Mesendoderm (in vitro differentiated cells): ENCODE data around the gene BBS4.
"Not testable (repeated sequence)": the region's sequence is repeated elsewhere in the genome, so short reads cannot be mapped to it uniquely, and the experiment has no call there.

ENCODE experiments used
- DNase-seq: peaks from one replicate; pipeline ENCODE4 v3.0.0; 2013
- H2AK5ac ChIP-seq: 2 replicates; pipeline ENCODE4 v1.6.1; 2013; ENCODE audit warnings: low read length, inconsistent platforms
- H2BK120ac ChIP-seq: 2 replicates; pipeline ENCODE4 v1.6.1; 2013; ENCODE audit warnings: low read depth, mild to moderate bottlenecking, low read length, moderate library complexity, mixed read lengths
- H2BK15ac ChIP-seq: replicated peaks from 2 replicates; pipeline ENCODE4 v1.6.1; 2013; ENCODE audit warnings: low read depth, mild to moderate bottlenecking, moderate library complexity
- H2BK5ac ChIP-seq: 2 replicates; pipeline ENCODE4 v1.6.1; 2013; ENCODE audit warnings: low read length, inconsistent platforms
- H3K18ac ChIP-seq: 2 replicates; pipeline ENCODE4 v1.6.1; 2013; ENCODE audit warnings: mild to moderate bottlenecking, low read length, mixed read lengths
- H3K23ac ChIP-seq: one replicate; pipeline ENCODE4 v1.6.1; 2013; ENCODE audit warnings: low read length
- H3K27ac ChIP-seq: 2 replicates; pipeline ENCODE4 v1.5.1; 2013; ENCODE audit warnings: low read depth, mild to moderate bottlenecking, inconsistent platforms, low read length, moderate library complexity
- H3K27me3 ChIP-seq: 2 replicates; pipeline ENCODE4 v1.6.1; 2013; ENCODE audit warnings: low read length, control low read depth, mild to moderate bottlenecking, inconsistent platforms; ENCODE audit not compliant: insufficient read depth, poor library complexity
- H3K36me3 ChIP-seq: 2 replicates; pipeline ENCODE4 v1.6.1; 2013; ENCODE audit warnings: low read length, inconsistent platforms; ENCODE audit not compliant: control insufficient read depth, insufficient read depth
- H3K4ac ChIP-seq: one replicate; pipeline ENCODE4 v1.6.1; 2013; ENCODE audit warnings: low read depth, mild to moderate bottlenecking, low read length, moderate library complexity
- H3K4me1 ChIP-seq: 2 replicates; pipeline ENCODE4 v1.6.1; 2013; ENCODE audit warnings: low read depth, low read length, inconsistent platforms; ENCODE audit not compliant: control insufficient read depth
- H3K4me2 ChIP-seq: 2 replicates; pipeline ENCODE4 v1.6.1; 2013; ENCODE audit warnings: low read length
- H3K4me3 ChIP-seq: 2 replicates; pipeline ENCODE4 v1.5.1; 2013; ENCODE audit warnings: mild to moderate bottlenecking, low read length
- H3K56ac ChIP-seq: one replicate; pipeline ENCODE4 v1.6.1; 2013; ENCODE audit warnings: low read length
- H3K79me1 ChIP-seq: 2 replicates; pipeline ENCODE4 v1.6.1; 2013; ENCODE audit warnings: low read length, inconsistent platforms
- H3K79me2 ChIP-seq: 2 replicates; pipeline ENCODE4 v1.6.1; 2013; ENCODE audit warnings: mild to moderate bottlenecking, low read length; ENCODE audit not compliant: control insufficient read depth, insufficient read depth
- H3K9ac ChIP-seq: 2 replicates; pipeline ENCODE4 v1.6.1; 2013; ENCODE audit warnings: low read length, inconsistent platforms
- H4K5ac ChIP-seq: one replicate; pipeline ENCODE4 v1.6.1; 2013; ENCODE audit warnings: low read length
- H4K8ac ChIP-seq: one replicate; pipeline ENCODE4 v1.6.1; 2013; ENCODE audit warnings: low read depth, mild to moderate bottlenecking, control low read depth, low read length, moderate library complexity
- WGBS: extraction: QIAGEN DNeasy Blood & Tissue Kit; methylation state at CpG from one replicate; pipeline ENCODE4 v1.1.7; 2013; ENCODE audit warnings: low lambda C conversion rate, missing lambda C conversion rate; ENCODE audit not compliant: insufficient coverage; ENCODE audit errors: extremely low coverage; 5-methylcytosine and 5-hydroxymethylcytosine counted together

The BBS4 gene

DNA sequence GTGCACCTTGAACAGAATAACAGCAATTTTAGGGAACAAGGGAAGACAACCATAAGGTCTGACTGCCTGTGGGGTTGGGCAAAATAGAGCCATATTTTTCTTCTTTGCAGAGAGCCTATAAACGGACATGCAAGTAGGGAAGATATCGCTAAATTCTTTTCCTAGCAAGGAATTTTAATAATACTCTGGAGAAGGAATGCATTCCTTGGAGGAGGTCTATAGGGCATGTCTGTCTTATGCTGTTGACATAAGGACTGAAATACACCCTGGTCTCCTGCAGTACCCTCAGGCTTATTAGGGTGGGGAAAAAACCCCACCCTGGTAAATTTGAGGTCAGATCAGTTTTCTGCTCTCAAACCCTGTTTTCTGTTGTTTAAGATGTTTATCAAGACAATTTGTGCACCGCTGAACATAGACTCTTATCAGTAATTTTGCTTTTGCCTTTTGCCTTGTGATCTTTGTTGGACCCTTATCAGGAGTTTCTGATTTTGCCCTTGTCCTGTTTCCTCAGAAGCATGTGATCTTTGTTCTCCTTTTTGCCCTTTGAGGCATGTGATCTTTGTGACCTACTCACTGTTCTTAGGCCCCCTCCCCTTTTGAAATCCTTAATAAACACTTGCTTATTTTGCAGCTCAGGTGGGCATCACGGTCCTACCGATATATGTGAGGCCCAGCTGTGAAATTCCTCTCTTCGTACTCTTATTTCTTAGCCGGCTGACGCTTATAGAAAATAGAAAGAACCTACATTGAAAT lies 22.7 kb downstream of the BBS4 start:
- not testable (repeated sequence) for H3K4me1 ChIP-seq, H3K4me2 ChIP-seq, H3K4me3 ChIP-seq, H2BK120ac ChIP-seq, H3K23ac ChIP-seq, H3K79me1 ChIP-seq, H3K9ac ChIP-seq, H3K4ac ChIP-seq, H2BK5ac ChIP-seq, H4K8ac ChIP-seq, H3K79me2 ChIP-seq, H3K36me3 ChIP-seq, DNase-seq, H3K56ac ChIP-seq, H3K27me3 ChIP-seq, H4K5ac ChIP-seq, H2AK5ac ChIP-seq, H3K27ac ChIP-seq, H2BK15ac ChIP-seq, H3K18ac ChIP-seq
- WGBS: no CpG with 5 or more reads among the region's 8 CpGs

DNA sequence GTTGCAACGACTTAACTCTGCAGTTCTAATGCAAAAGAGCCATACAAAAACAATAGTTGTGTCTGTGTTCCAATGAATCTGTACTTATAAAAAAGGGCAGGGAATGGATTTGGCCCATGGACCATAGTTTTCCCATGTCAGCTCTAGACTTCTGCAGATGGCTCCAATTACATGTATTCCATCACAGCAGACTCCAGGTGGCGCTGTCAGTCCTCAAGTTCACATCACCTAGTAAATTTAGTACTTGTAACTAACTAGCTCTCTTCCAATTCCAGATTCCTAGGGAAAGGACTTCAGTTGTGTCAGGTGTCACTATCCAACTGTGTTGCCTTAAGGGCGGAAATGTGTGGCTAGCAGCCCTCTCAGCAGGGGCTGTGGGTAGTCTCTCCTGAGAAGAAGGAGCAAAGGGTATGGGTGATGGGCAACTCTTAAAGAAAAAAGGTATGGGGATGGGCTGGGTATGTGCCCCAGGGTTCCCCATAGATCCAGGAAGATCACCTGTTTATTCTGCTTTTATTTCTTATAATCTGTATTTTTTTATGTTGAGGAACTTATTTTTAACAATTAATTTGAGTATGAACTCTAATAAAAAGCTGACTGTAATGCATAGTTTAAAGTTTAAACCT lies 36.2 kb downstream of the BBS4 start:
- Histone ChIP-seq H2BK5ac (no peak overlapping the region), H4K8ac (no peak overlapping the region), H2AK5ac (no peak overlapping the region), H3K79me1 (no peaks in the 10 kb centered on the region), H3K4me3 (no peak overlapping the region), H3K27me3 (no peaks in the 10 kb centered on the region), H2BK120ac (no peak overlapping the region), H3K79me2 (no peaks in the 10 kb centered on the region), H2BK15ac (no peak overlapping the region), H3K4me1 (no peaks in the 10 kb centered on the region), H3K4me2 (no peak overlapping the region), H3K56ac (no peak overlapping the region), H3K4ac (no peak overlapping the region), H3K18ac (no peak overlapping the region), H4K5ac (no peak overlapping the region), H3K9ac (no peak overlapping the region), H3K23ac (no peak overlapping the region), H3K27ac (no peak overlapping the region), H3K36me3 (no peaks in the 10 kb centered on the region)
- no CpG with 5 or more reads among the region's 3 CpGs for WGBS
- DNase-seq: peak; percentile 85

DNA sequence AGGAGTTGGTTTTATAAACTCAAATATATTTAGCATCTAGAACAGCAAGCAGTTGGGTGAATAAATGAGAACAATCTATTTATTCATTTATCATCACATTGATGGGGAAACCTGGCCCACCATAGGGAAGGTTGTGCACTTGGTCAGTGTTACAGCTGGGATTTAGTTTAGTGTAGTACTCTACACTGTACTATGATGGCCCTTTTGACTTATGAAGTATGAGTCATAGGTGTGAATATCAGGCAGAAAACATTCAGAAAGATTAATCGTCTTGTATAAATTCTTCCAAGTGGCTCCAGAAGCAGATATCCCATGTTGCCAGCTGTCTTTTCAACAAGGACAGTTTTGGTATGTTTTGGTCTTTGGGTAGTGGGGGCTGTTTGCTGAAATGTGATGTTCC lies 38.0 kb downstream of the BBS4 start:
- no peak overlapping the region for H3K56ac ChIP-seq
- H3K79me1 ChIP-seq: no peaks in the 10 kb centered on the region
- no peak overlapping the region for H4K5ac ChIP-seq
- H2BK5ac ChIP-seq: no peak overlapping the region
- H2BK15ac ChIP-seq: no peak overlapping the region
- H3K18ac ChIP-seq: no peak overlapping the region
- H3K9ac ChIP-seq: no peak overlapping the region
- no peak overlapping the region for H3K4me2 ChIP-seq
- no peak overlapping the region for H2BK120ac ChIP-seq
- no peak overlapping the region for H4K8ac ChIP-seq
- H3K27me3 ChIP-seq: no peaks in the 10 kb centered on the region
- no peak overlapping the region for H3K4ac ChIP-seq
- H3K79me2 ChIP-seq: no peaks in the 10 kb centered on the region
- DNase-seq: no peak
- H3K36me3 ChIP-seq: no peaks in the 10 kb centered on the region
- no peak overlapping the region for H3K27ac ChIP-seq
- no peak overlapping the region for H3K4me3 ChIP-seq
- no peak overlapping the region for H3K23ac ChIP-seq
- no CpG with 5 or more reads among the region's 1 CpG for WGBS
- H3K4me1 ChIP-seq: no peaks in the 10 kb centered on the region
- H2AK5ac ChIP-seq: no peak overlapping the region

- Histone ChIP-seq H2BK120ac (no peak overlapping the region), H3K18ac (no peak overlapping the region), H3K4me3 (no peak overlapping the region), H3K36me3 (no peaks in the 10 kb centered on the region), H3K56ac (no peak overlapping the region), H2AK5ac (no peak overlapping the region), H3K27ac (no peak overlapping the region), H4K5ac (no peak overlapping the region), H3K4me2 (no peak overlapping the region), H3K23ac (no peak overlapping the region), H3K79me2 (no peaks in the 10 kb centered on the region), H4K8ac (no peak overlapping the region), H3K79me1 (no peaks in the 10 kb centered on the region), H3K9ac (no peak overlapping the region), H3K27me3 (no peaks in the 10 kb centered on the region), H2BK5ac (no peak overlapping the region), H3K4ac (no peak overlapping the region), H2BK15ac (no peak overlapping the region), H3K4me1 (no peaks in the 10 kb centered on the region)
- no peak for DNase-seq
- WGBS: no CpG with 5 or more reads among the region's 3 CpGs
Measured at GRCh38 chr15:72725446-72725845, 39.4 kb downstream of the BBS4 start.

- H3K4me1 ChIP-seq, H3K4me3 ChIP-seq, H3K27me3 ChIP-seq, H3K4ac ChIP-seq, H4K5ac ChIP-seq, H2BK15ac ChIP-seq, H3K23ac ChIP-seq, H3K56ac ChIP-seq, H2BK120ac ChIP-seq, H2BK5ac ChIP-seq, H3K27ac ChIP-seq, H3K18ac ChIP-seq, H3K79me2 ChIP-seq, H4K8ac ChIP-seq, H3K36me3 ChIP-seq, H3K4me2 ChIP-seq, H3K79me1 ChIP-seq, H2AK5ac ChIP-seq, H3K9ac ChIP-seq, DNase-seq: not testable (repeated sequence)
- WGBS: no CpG with 5 or more reads among the region's 6 CpGs
Measured at GRCh38 chr15:72725851-72726250, 39.8 kb downstream of the BBS4 start.

DNA sequence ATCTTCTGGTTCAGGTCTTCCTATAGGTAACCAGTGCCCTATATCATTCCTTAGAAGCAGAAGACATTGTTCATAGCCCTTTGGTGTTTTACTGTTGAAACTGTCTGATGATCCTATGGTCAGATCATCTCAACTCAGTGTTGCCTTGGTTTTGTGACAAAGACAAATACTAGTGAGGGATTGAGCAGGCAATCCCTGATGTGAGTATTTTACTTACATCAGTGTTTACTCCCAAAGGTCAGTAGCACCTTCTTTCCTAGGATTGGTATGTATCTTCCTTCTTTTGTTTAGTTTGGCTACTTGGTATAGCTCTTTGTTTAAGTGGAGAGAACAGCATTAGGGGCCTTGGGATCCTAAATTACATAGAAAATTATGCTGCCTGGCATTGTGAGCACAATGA lies 41.1 kb downstream of the BBS4 start:
- Histone ChIP-seq H3K79me2 (no peaks in the 10 kb centered on the region), H2BK120ac (no peak overlapping the region), H3K4me3 (no peak overlapping the region), H3K27ac (no peak overlapping the region), H2BK15ac (no peak overlapping the region), H3K36me3 (no peaks in the 10 kb centered on the region), H3K23ac (no peak overlapping the region), H3K79me1 (no peaks in the 10 kb centered on the region), H3K18ac (no peak overlapping the region), H3K4me1 (no peaks in the 10 kb centered on the region), H2AK5ac (no peak overlapping the region), H3K9ac (no peak overlapping the region), H3K27me3 (no peaks in the 10 kb centered on the region), H4K8ac (no peak overlapping the region), H3K56ac (no peak overlapping the region), H4K5ac (no peak overlapping the region), H3K4me2 (no peak overlapping the region), H3K4ac (no peak overlapping the region), H2BK5ac (no peak overlapping the region)
- DNase-seq: no peak
